Activated CD8-positive, alpha-beta memory T cell treated with anti-CD3 and anti-CD28 coated beads, Interleukin-2, amount 50 U/mL, for 48 hours (primary cell): ENCODE data around the gene RABGEF1.
"Not testable (repeated sequence)": the region's sequence is repeated elsewhere in the genome, so short reads cannot be mapped to it uniquely, and the experiment has no call there.

Source experiments
- DNase-seq: peaks from one replicate; pipeline ENCODE4 v3.0.0-alpha.2; 2020

RABGEF1 gene

GRCh38 chr7:66740302-66740979 lies at the start of gene RABGEF1:
Gene RABGEF1 (plus strand): TSS chr7:66740733. CDS start chr7:66771900, 31,167 bp downstream.
- peak; percentile 99 for DNase-seq

GRCh38 chr7:66693331-66693730 lies 47.2 kb upstream of the RABGEF1 start:
- DNase-seq, result no peak

- no peak for DNase-seq
Observed at GRCh38 chr7:66694286-66694685, 46.2 kb upstream of the RABGEF1 start.

GRCh38 chr7:66695417-66695816 lies 45.1 kb upstream of the RABGEF1 start:
- not testable (repeated sequence) for DNase-seq

- DNase-seq, result not testable (repeated sequence)
Observed at GRCh38 chr7:66696134-66696533, 44.4 kb upstream of the RABGEF1 start.

GRCh38 chr7:66696774-66697191 lies 43.8 kb upstream of the RABGEF1 start:
- no peak for DNase-seq

GRCh38 chr7:66697449-66698438 lies 42.8 kb upstream of the RABGEF1 start:
- DNase-seq, result no peak

GRCh38 chr7:66698652-66699205 lies 41.8 kb upstream of the RABGEF1 start:
- DNase-seq, result no peak

GRCh38 chr7:66699998-66700397 lies 40.5 kb upstream of the RABGEF1 start:
- no peak for DNase-seq

GRCh38 chr7:66700633-66701131 lies 39.9 kb upstream of the RABGEF1 start:
- no peak for DNase-seq

- no peak for DNase-seq
Observed at GRCh38 chr7:66707825-66708224, 32.7 kb upstream of the RABGEF1 start.

- not testable (repeated sequence) for DNase-seq
Observed at GRCh38 chr7:66710752-66711151, 29.8 kb upstream of the RABGEF1 start.

- DNase-seq, result no peak
Observed at GRCh38 chr7:66713687-66714086, 26.8 kb upstream of the RABGEF1 start.

GRCh38 chr7:66716634-66717033 lies 23.9 kb upstream of the RABGEF1 start:
- DNase-seq, result not testable (repeated sequence)

GRCh38 chr7:66720561-66720960 lies 20.0 kb upstream of the RABGEF1 start:
- no peak for DNase-seq

- no peak for DNase-seq
Observed at GRCh38 chr7:66725843-66726242, 14.7 kb upstream of the RABGEF1 start.

- no peak for DNase-seq
Observed at GRCh38 chr7:66727058-66727457, 13.5 kb upstream of the RABGEF1 start.

GRCh38 chr7:66728571-66728970 lies 12.0 kb upstream of the RABGEF1 start:
- DNase-seq, result no peak

GRCh38 chr7:66729274-66729673 lies 11.3 kb upstream of the RABGEF1 start:
- no peak for DNase-seq

GRCh38 chr7:66731986-66732385 lies 8.5 kb upstream of the RABGEF1 start:
- no peak for DNase-seq

GRCh38 chr7:66732439-66732838 lies 8.1 kb upstream of the RABGEF1 start:
- no peak for DNase-seq

- no peak for DNase-seq
Observed at GRCh38 chr7:66734006-66734405, 6.5 kb upstream of the RABGEF1 start.

GRCh38 chr7:66735154-66735553 lies 5.4 kb upstream of the RABGEF1 start:
- no peak for DNase-seq
